Activated naive CD8-positive, alpha-beta T cell treated with anti-CD3 and anti-CD28 coated beads, Interleukin-2, amount 10 ng/mL, durations not matched to agents 7 days and 5 days (primary cell): Measurements from ENCODE around the gene MISP3. TPM values are rescaled to one million over a fixed set of nuclear protein-coding genes. Genes with fewer than 3 reads are reported as not detected.

Source experiments
- ATAC-seq: fragments of 150-1000 bp; cut with Tn5 transposase; one replicate; pipeline ENCODE4 v1.10.0; 2021; ENCODE audit warnings: low read depth, moderate library complexity
- POLR2A ChIA-PET: fragments of 350-600 bp; sonication (Branson Sonifier 250); formaldehyde crosslinking; loops from one replicate; lab custom pipeline; 2021; ENCODE audit warnings: antibody characterized with exemption; lab: Charles Lee
- DNase-seq: peaks from one replicate; pipeline ENCODE4 v3.0.0; 2021
- H3K27ac Mint-ChIP-seq: one replicate; pipeline ENCODE4 v1.8.0; 2022; ENCODE audit warnings: mild to moderate bottlenecking, mixed read lengths
- H3K27me3 Mint-ChIP-seq: one replicate; pipeline ENCODE4 v1.8.0; 2022; ENCODE audit warnings: mild to moderate bottlenecking, moderate library complexity, mixed read lengths
- H3K36me3 Mint-ChIP-seq: one replicate; pipeline ENCODE4 v1.8.0; 2021; ENCODE audit warnings: mild to moderate bottlenecking, mixed read lengths
- H3K4me1 Mint-ChIP-seq: one replicate; pipeline ENCODE4 v1.8.0; 2021; ENCODE audit warnings: mixed read lengths
- H3K4me3 Mint-ChIP-seq: one replicate; pipeline ENCODE4 v1.8.0; 2022; ENCODE audit warnings: mild to moderate bottlenecking, moderate library complexity, mixed read lengths
- H3K9me3 Mint-ChIP-seq: one replicate; pipeline ENCODE4 v1.8.0; 2021; ENCODE audit warnings: mixed read lengths
- total RNA-seq, 2 experiments: library from RNA; stranded (reverse); gene quantifications; one replicate each; pipeline ENCODE4 v1.2.3, GENCODE V29; 2021

Gene MISP3
- total RNA-seq, 2 experiments from 2014 or later: 1.1 to 1.6 TPM

- H3K9me3 Mint-ChIP-seq: no peaks in the 10 kb centered on the region
- H3K27ac Mint-ChIP-seq: peak overlapping the region; percentile 81
- ATAC-seq (peak; percentile 2), DNase-seq (no peak)
- POLR2A ChIA-PET: interaction anchor here (0.7 to 3.0 kb wide), 5 partner anchors 42 to 215 kb away, joined by 3 to 19 read pairs (median 3); partner anchors contain the start of genes DCAF15 and IL27RA
- peaks cover 14% of the 10 kb centered on the region for H3K4me1 Mint-ChIP-seq
- H3K27me3 Mint-ChIP-seq: peaks cover 4% of the 10 kb centered on the region
- H3K4me3 Mint-ChIP-seq: peak overlapping the region; percentile 96
- no peaks in the 10 kb centered on the region for H3K36me3 Mint-ChIP-seq
Measured at GRCh38 chr19:14073925-14074838, 1.6 kb downstream of the MISP3 start.

- Mint-ChIP-seq H3K9me3 (no peaks in the 10 kb centered on the region), H3K4me3 (no peak overlapping the region), H3K4me1 (peaks cover 19% of the 10 kb centered on the region), H3K36me3 (no peaks in the 10 kb centered on the region), H3K27me3 (peaks cover 4% of the 10 kb centered on the region), H3K27ac (no peak overlapping the region)
- DNase-seq (no peak), ATAC-seq (no peak)
- POLR2A ChIA-PET: interaction anchor here (0.7 kb wide), 1 partner anchor 911 kb away, joined by 5 read pairs; no protein-coding TSS in a partner anchor
Measured at GRCh38 chr19:14078411-14078810, 5.8 kb downstream of the MISP3 start.

GRCh38 chr19:14080887-14081796 is 8.6 kb downstream of the MISP3 start:
- H3K36me3 Mint-ChIP-seq: no peaks in the 10 kb centered on the region
- ATAC-seq (peak; percentile 92), DNase-seq (peak; percentile 99)
- H3K4me1 Mint-ChIP-seq: peaks cover 9% of the 10 kb centered on the region
- peak overlapping the region; percentile 97 for H3K27ac Mint-ChIP-seq
- no peaks in the 10 kb centered on the region for H3K27me3 Mint-ChIP-seq
- POLR2A ChIA-PET: interaction anchor here (0.5 to 4.3 kb wide), 17 partner anchors 9 to 436 kb away, joined by 3 to 16 read pairs (median 3); partner anchors contain the start of genes ASF1B, IL27RA and PRKACA
- H3K4me3 Mint-ChIP-seq: peak overlapping the region; percentile 94
- H3K9me3 Mint-ChIP-seq: no peaks in the 10 kb centered on the region

- peak overlapping the region; percentile 97 for H3K27ac Mint-ChIP-seq
- ATAC-seq: no peak
- no peaks in the 10 kb centered on the region for H3K36me3 Mint-ChIP-seq
- H3K9me3 Mint-ChIP-seq: no peaks in the 10 kb centered on the region
- H3K4me3 Mint-ChIP-seq: peak overlapping the region; percentile 94
- H3K27me3 Mint-ChIP-seq: no peaks in the 10 kb centered on the region
- POLR2A ChIA-PET: interaction anchor here (0.5 to 4.3 kb wide), 16 partner anchors 8 to 448 kb away, joined by 3 to 16 read pairs (median 4); partner anchors contain the start of genes ASF1B, IL27RA, PRKACA and RFX1
- peaks cover 9% of the 10 kb centered on the region for H3K4me1 Mint-ChIP-seq
- no peak for DNase-seq
Measured at GRCh38 chr19:14081797-14082674, 9.4 kb downstream of the MISP3 start.

- Mint-ChIP-seq H3K27me3 (no peaks in the 10 kb centered on the region), H3K36me3 (no peaks in the 10 kb centered on the region), H3K4me3 (peak overlapping the region; percentile 94), H3K4me1 (peaks cover 9% of the 10 kb centered on the region), H3K27ac (no peak overlapping the region), H3K9me3 (no peaks in the 10 kb centered on the region)
- no peak for ATAC-seq
- no peak for DNase-seq
- POLR2A ChIA-PET: interaction anchor here (0.7 to 4.3 kb wide), 7 partner anchors 9 to 447 kb away, joined by 3 to 16 read pairs (median 3); partner anchors contain the start of genes PRKACA and RFX1
Measured at GRCh38 chr19:14082675-14082960, 10.0 kb downstream of the MISP3 start.

- DNase-seq (no peak), ATAC-seq (no peak)
- no peak within 1 kb of the TSS for H3K27ac Mint-ChIP-seq
- POLR2A ChIA-PET: no interaction called here
- H3K9me3 Mint-ChIP-seq: no peaks in the 10 kb centered on the region
- no peaks in the 10 kb centered on the region for H3K27me3 Mint-ChIP-seq
- peaks cover 7% of the 10 kb centered on the region for H3K4me1 Mint-ChIP-seq
- H3K36me3 Mint-ChIP-seq: peaks cover 5% of the 10 kb centered on the region
- no peak within 1 kb of the TSS for H3K4me3 Mint-ChIP-seq
Measured at GRCh38 chr19:14085309-14085995, 12.9 kb downstream of the MISP3 start, which contains the start of gene C19orf67. Gene C19orf67 (minus strand): TSS chr19:14085783. CDS start chr19:14085627, 156 bp downstream.

GRCh38 chr19:14086098-14086497 is 13.5 kb downstream of the MISP3 start:
- Mint-ChIP-seq H3K27ac (no peak overlapping the region), H3K4me1 (peaks cover 5% of the 10 kb centered on the region), H3K4me3 (no peak overlapping the region), H3K9me3 (no peaks in the 10 kb centered on the region), H3K36me3 (peaks cover 5% of the 10 kb centered on the region), H3K27me3 (no peaks in the 10 kb centered on the region)
- POLR2A ChIA-PET: no interaction called here
- DNase-seq (no peak), ATAC-seq (no peak)

GRCh38 chr19:14088634-14089411 is 16.2 kb downstream of the MISP3 start:
- Mint-ChIP-seq H3K27me3 (no peaks in the 10 kb centered on the region), H3K36me3 (peaks cover 21% of the 10 kb centered on the region), H3K4me3 (peak overlapping the region; percentile 66), H3K27ac (no peak overlapping the region), H3K4me1 (peaks cover 12% of the 10 kb centered on the region), H3K9me3 (peaks cover 6% of the 10 kb centered on the region)
- no peak for ATAC-seq
- DNase-seq: no peak
- POLR2A ChIA-PET: no interaction called here

- no peak for DNase-seq
- no peak for ATAC-seq
- Mint-ChIP-seq H3K4me1 (peaks cover 12% of the 10 kb centered on the region), H3K27me3 (no peaks in the 10 kb centered on the region), H3K4me3 (peak overlapping the region; percentile 66), H3K27ac (no peak overlapping the region), H3K36me3 (peaks cover 22% of the 10 kb centered on the region), H3K9me3 (peaks cover 6% of the 10 kb centered on the region)
- POLR2A ChIA-PET: no interaction called here
Measured at GRCh38 chr19:14089412-14089661, 16.8 kb downstream of the MISP3 start.

GRCh38 chr19:14089662-14090508 is 17.3 kb downstream of the MISP3 start:
- ATAC-seq: peak; percentile 6
- Mint-ChIP-seq H3K27ac (no peak overlapping the region), H3K27me3 (no peaks in the 10 kb centered on the region), H3K9me3 (peaks cover 6% of the 10 kb centered on the region), H3K36me3 (peaks cover 26% of the 10 kb centered on the region), H3K4me1 (peaks cover 12% of the 10 kb centered on the region), H3K4me3 (peak overlapping the region; percentile 78)
- peak; percentile 70 for DNase-seq
- POLR2A ChIA-PET: interaction anchor here (0.6 to 1.0 kb wide), 3 partner anchors 9 to 224 kb away, joined by 3 to 9 read pairs (median 3); no protein-coding TSS in a partner anchor
